Left ventricle myocardium inferior (tissue), 1 donor: ENCODE measurements around the gene CDKN2A. TPM values are rescaled to one million over a fixed set of nuclear protein-coding genes. Genes with fewer than 3 reads are reported as not detected.

Experiments
- DNase-seq: peaks from one replicate; pipeline ENCODE4 v3.0.0-alpha.2; 2020
- H3K27ac ChIP-seq: fragments of 200-600 bp; replicated peaks from 2 replicates; pipeline ENCODE4 v1.8.0; 2021
- H3K27me3 ChIP-seq: fragments of 200-600 bp; 2 replicates; pipeline ENCODE4 v1.8.0; 2021; ENCODE audit warnings: low read depth
- H3K36me3 ChIP-seq: fragments of 200-600 bp; 2 replicates; pipeline ENCODE4 v1.8.0; 2021
- H3K4me1 ChIP-seq: fragments of 200-600 bp; 2 replicates; pipeline ENCODE4 v1.8.0; 2021
- H3K4me3 ChIP-seq: fragments of 200-600 bp; 2 replicates; pipeline ENCODE4 v1.8.0; 2021; ENCODE audit warnings: mild to moderate bottlenecking, moderate library complexity
- H3K9me3 ChIP-seq: fragments of 200-600 bp; replicated peaks from 2 replicates; pipeline ENCODE4 v1.8.0; 2021
- CTCF ChIP-seq: fragments of 200-600 bp; IDR thresholded peaks from 2 replicates; pipeline ENCODE4 v1.8.0; 2021; ENCODE audit warnings: antibody characterized with exemption, mild to moderate bottlenecking, borderline replicate concordance
- intact Hi-C: fragments of 100-400 bp; cut with micrococcal nuclease; formaldehyde crosslinking; loops from one replicate; pipeline ENCODE4 v1.11.0; 2022
- total RNA-seq: library from RNA; stranded (reverse); fragmentation: NEBNext Ultra II Directional; extraction: Animal tissue kit (Norgen Biotek cat#: 25700); gene quantifications from one replicate; pipeline ENCODE4 v1.2.1, GENCODE V29; 2021
- donor health status: DM: no; HTN: yes; CAD: no; lungs with severe emphysema.

The CDKN2A gene
- total RNA-seq, 1 donor from 2014 or later: 0.30 TPM

GRCh38 chr9:22031655-22032411, 37.6 kb upstream of the CDKN2A start:
- Histone ChIP-seq H3K4me1 (no peaks in the 10 kb centered on the region), H3K27ac (no peak overlapping the region), H3K9me3 (no peaks in the 10 kb centered on the region), H3K4me3 (no peak overlapping the region), H3K36me3 (no peaks in the 10 kb centered on the region), H3K27me3 (no peaks in the 10 kb centered on the region)
- no peak for TF ChIP-seq CTCF
- intact Hi-C loops: no loop called here
- no peak for DNase-seq

- no peaks in the 10 kb centered on the region for H3K4me1 ChIP-seq
- intact Hi-C loops: no loop called here
- no peak overlapping the region for H3K4me3 ChIP-seq
- no peak overlapping the region for H3K27ac ChIP-seq
- peaks cover 5% of the 10 kb centered on the region for H3K27me3 ChIP-seq
- TF ChIP-seq CTCF: no peak
- DNase-seq: no peak
- H3K9me3 ChIP-seq: no peaks in the 10 kb centered on the region
- H3K36me3 ChIP-seq: no peaks in the 10 kb centered on the region
Observed at GRCh38 chr9:22030101-22030598, 36.0 kb upstream of the CDKN2A start.

GRCh38 chr9:22029231-22029630, 35.0 kb upstream of the CDKN2A start:
- Histone ChIP-seq H3K4me1 (no peaks in the 10 kb centered on the region), H3K9me3 (no peaks in the 10 kb centered on the region), H3K4me3 (no peak overlapping the region), H3K27ac (no peak overlapping the region), H3K36me3 (no peaks in the 10 kb centered on the region), H3K27me3 (peaks cover 12% of the 10 kb centered on the region)
- intact Hi-C loops: no loop called here
- TF ChIP-seq CTCF: no peak
- no peak for DNase-seq

- intact Hi-C loops: no loop called here
- H3K9me3 ChIP-seq: no peaks in the 10 kb centered on the region
- no peaks in the 10 kb centered on the region for H3K36me3 ChIP-seq
- peaks cover 12% of the 10 kb centered on the region for H3K27me3 ChIP-seq
- no peaks in the 10 kb centered on the region for H3K4me1 ChIP-seq
- H3K4me3 ChIP-seq: no peak overlapping the region
- TF ChIP-seq CTCF: no peak
- H3K27ac ChIP-seq: no peak overlapping the region
- no peak for DNase-seq
Observed at GRCh38 chr9:22028394-22028793, 34.2 kb upstream of the CDKN2A start.

GRCh38 chr9:22026696-22027095, 32.5 kb upstream of the CDKN2A start:
- H3K36me3 ChIP-seq: no peaks in the 10 kb centered on the region
- H3K9me3 ChIP-seq: peaks cover 5% of the 10 kb centered on the region
- TF ChIP-seq CTCF: no peak
- H3K27me3 ChIP-seq: peaks cover 12% of the 10 kb centered on the region
- H3K27ac ChIP-seq: no peak overlapping the region
- no peak overlapping the region for H3K4me3 ChIP-seq
- DNase-seq: no peak
- intact Hi-C loops: no loop called here
- H3K4me1 ChIP-seq: no peaks in the 10 kb centered on the region
